Gastroesophageal sphincter (tissue), 3 donors: ENCODE results near the gene USP12.

Source experiments
- CTCF ChIP-seq, 4 experiments: fragments of 200-600 bp in 2 of 4; fragments of 450-650 bp in 2 of 4; sonication (generic) in 1 of 4; IDR thresholded peaks; one replicate each; pipeline ENCODE4 v1.5.1; 2017 to 2019; ENCODE audit warnings: antibody characterized with exemption in 4 of 4, mild to moderate bottlenecking in 2 of 4, moderate library complexity in 2 of 4
- EP300 ChIP-seq: sonication (generic); formaldehyde crosslinking; IDR thresholded peaks from one replicate; pipeline ENCODE4 v1.6.1; 2017; ENCODE audit warnings: antibody characterized with exemption, mild to moderate bottlenecking
- POLR2A ChIP-seq, 2 donors: fragments of 450-650 bp; IDR thresholded peaks; one replicate each; pipeline ENCODE4 v1.6.1; 2017; ENCODE audit warnings: antibody characterized with exemption in 2 of 2, mild to moderate bottlenecking in 2 of 2, moderate library complexity in 1 of 2

- TF ChIP-seq CTCF (IDR thresholded peaks at IDR 0.05) (no peak), POLR2A (IDR thresholded peaks at IDR 0.05) (no peak), EP300 (no peak)
Measured at GRCh38 chr13:27077451-27077850, 94.2 kb downstream of the USP12 start.
